Left lung (tissue), 10 donors: ENCODE data around the gene MAPK8IP1. TPM values are rescaled to one million over a fixed set of nuclear protein-coding genes. Genes with fewer than 3 reads are reported as not detected.

Experiments
- ATAC-seq: fragments of 200-7000 bp; cut with Tn5 transposase; one replicate; pipeline ENCODE4 v1.9.1; 2020; ENCODE audit warnings: moderate library complexity
- DNase-seq, 4 donors: peaks; one replicate each; pipeline ENCODE4 v3.0.0-alpha.2; 2013 to 2020
- H3K27ac ChIP-seq, 2 donors: fragments of 200-600 bp; sonication (generic) in 1 of 2; one replicate each; pipeline versions ENCODE4 v1.5.0 to v1.8.0; 2020 to 2021
- H3K27me3 ChIP-seq, 2 donors: fragments of 200-600 bp; sonication (generic) in 1 of 2; one replicate each; pipeline versions ENCODE4 v1.5.0 to v1.8.0; 2020 to 2021
- H3K36me3 ChIP-seq, 2 donors: fragments of 200-600 bp; sonication (generic) in 1 of 2; one replicate each; pipeline versions ENCODE4 v1.5.0 to v1.8.0; 2020 to 2021
- H3K4me1 ChIP-seq, 2 donors: fragments of 200-600 bp; one replicate each; pipeline ENCODE4 v1.8.0; 2021
- H3K4me3 ChIP-seq, 2 donors: fragments of 200-600 bp; sonication (generic) in 1 of 2; one replicate each; pipeline versions ENCODE4 v1.5.0 to v1.8.0; 2020 to 2021; ENCODE audit warnings: mild to moderate bottlenecking in 1 of 2
- H3K9me3 ChIP-seq, 2 donors: fragments of 200-600 bp; sonication (generic) in 1 of 2; one replicate each; pipeline versions ENCODE4 v1.5.0 to v1.8.0; 2020 to 2021
- CTCF ChIP-seq, 2 donors: fragments of 200-600 bp; sonication (generic) in 1 of 2; IDR thresholded peaks; one replicate each; pipeline versions ENCODE4 v1.5.0 to v1.8.0; 2021; ENCODE audit warnings: antibody characterized with exemption in 2 of 2
- intact Hi-C, 2 donors: fragments of 100-400 bp; cut with DNase I; formaldehyde crosslinking; loops; one replicate each; pipeline versions ENCODE4 v1.11.2 to v1.14.2; 2022
- polyA plus RNA-seq, 6 donors: library from polyadenylated mRNA; unstranded; fragments of 120-200 nt; gene quantifications; one replicate each; pipeline ENCODE4 v1.2.1, GENCODE V29; 2013; ENCODE audit not compliant: insufficient read length in 6 of 6
- total RNA-seq, 2 donors: library from RNA; stranded (reverse); fragmentation: NEBNext Ultra II Directional; extraction: Animal tissue kit (Norgen Biotek cat#: 25700); gene quantifications; one replicate each; pipeline ENCODE4 v1.2.1, GENCODE V29; 2021
- donor health status: DM: no; HTN: yes; CAD: no.
- donor health status: DM: no; HTN: no; CAD: no.

MAPK8IP1 gene
- total and polyA plus RNA-seq, 8 donors, result 4.3 to 10.4 (median 6.9) TPM

- ATAC-seq (no peak), DNase-seq (no peak)
- H3K4me1 ChIP-seq, result peaks cover 24 to 59% of the 10 kb centered on the region in 2 donors
- H3K27ac ChIP-seq, result no peak overlapping the region
- no peaks in the 10 kb centered on the region for H3K27me3 ChIP-seq
- intact Hi-C loops, result no loop called here
- H3K4me3 ChIP-seq, result no peak overlapping the region
- peaks cover 0 to 11% of the 10 kb centered on the region in 2 donors for H3K36me3 ChIP-seq
- H3K9me3 ChIP-seq, result no peaks in the 10 kb centered on the region
- no peak for TF ChIP-seq CTCF (IDR thresholded peaks at IDR 0.05)
Measured at GRCh38 chr11:45851228-45851627, 34.2 kb upstream of the MAPK8IP1 start.

DNA sequence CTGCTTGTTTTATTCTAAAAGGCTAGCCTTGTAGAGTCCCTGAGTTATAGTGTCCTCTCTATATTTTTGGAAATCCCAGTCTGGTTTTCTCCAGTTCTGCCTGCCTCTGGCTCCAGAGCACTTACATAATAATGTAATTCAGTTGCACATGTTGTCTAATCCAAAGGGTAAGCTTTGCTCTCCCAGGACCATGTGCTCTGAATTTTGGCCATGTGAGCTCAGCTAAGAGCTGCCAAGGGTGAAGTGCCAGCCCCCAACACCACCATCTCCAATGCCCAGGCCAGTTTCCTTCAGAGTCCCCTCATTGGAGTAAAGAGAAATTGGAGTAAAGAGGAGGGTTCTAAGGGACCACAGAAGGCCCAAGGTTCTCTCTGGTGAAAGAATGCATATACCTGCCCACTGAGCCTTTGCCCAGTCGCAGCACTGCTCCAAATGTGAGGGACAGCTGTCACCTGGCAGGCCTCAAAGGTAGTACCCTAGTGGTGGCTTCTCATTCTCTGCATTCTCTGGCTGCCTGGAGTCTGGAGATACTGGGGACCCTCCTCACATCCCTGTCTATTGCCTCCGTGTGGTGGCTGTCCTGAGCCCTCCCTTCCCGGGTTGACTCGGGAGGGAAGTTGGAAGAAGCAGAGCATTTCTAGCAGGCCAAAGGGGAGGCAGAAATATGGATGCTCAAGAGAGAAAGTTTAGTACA lies 33.3 kb upstream of the MAPK8IP1 start:
- Histone ChIP-seq H3K9me3 (no peaks in the 10 kb centered on the region), H3K4me1 (peaks cover 26 to 56% of the 10 kb centered on the region in 2 donors), H3K4me3 (no peak overlapping the region), H3K36me3 (peaks cover 0 to 20% of the 10 kb centered on the region in 2 donors), H3K27ac (no peak overlapping the region), H3K27me3 (no peaks in the 10 kb centered on the region)
- no peak for DNase-seq
- intact Hi-C loops, result no loop called here
- ATAC-seq, result no peak
- TF ChIP-seq CTCF (IDR thresholded peaks at IDR 0.05), result no peak

DNA sequence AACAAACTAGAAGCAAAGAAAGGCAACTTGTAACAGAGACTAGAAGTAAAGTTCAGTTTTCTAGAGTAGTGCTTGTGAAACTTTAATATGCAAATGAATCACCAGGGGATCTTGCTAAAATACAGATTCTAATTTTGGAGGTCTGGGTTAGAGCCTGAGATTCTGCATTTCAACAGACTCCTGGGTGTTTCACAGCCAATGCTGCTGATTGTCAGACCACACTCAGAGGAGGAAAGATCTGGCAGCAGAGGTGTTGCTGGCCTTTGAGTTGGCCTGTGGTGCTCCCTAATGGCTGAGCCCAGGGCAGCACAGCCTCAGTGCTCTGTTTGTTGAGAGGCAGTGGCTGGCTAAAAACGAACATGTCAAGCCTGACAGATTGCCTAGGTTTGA lies 32.7 kb upstream of the MAPK8IP1 start:
- no peak overlapping the region for H3K4me3 ChIP-seq
- intact Hi-C loops, result no loop called here
- ATAC-seq, result no peak
- no peak overlapping the region for H3K27ac ChIP-seq
- no peaks in the 10 kb centered on the region for H3K27me3 ChIP-seq
- H3K9me3 ChIP-seq, result no peaks in the 10 kb centered on the region
- H3K4me1 ChIP-seq, result peaks cover 32 to 62% of the 10 kb centered on the region in 2 donors
- DNase-seq, result no peak
- TF ChIP-seq CTCF (IDR thresholded peaks at IDR 0.05), result no peak
- H3K36me3 ChIP-seq, result peaks cover 0 to 26% of the 10 kb centered on the region in 2 donors

DNA sequence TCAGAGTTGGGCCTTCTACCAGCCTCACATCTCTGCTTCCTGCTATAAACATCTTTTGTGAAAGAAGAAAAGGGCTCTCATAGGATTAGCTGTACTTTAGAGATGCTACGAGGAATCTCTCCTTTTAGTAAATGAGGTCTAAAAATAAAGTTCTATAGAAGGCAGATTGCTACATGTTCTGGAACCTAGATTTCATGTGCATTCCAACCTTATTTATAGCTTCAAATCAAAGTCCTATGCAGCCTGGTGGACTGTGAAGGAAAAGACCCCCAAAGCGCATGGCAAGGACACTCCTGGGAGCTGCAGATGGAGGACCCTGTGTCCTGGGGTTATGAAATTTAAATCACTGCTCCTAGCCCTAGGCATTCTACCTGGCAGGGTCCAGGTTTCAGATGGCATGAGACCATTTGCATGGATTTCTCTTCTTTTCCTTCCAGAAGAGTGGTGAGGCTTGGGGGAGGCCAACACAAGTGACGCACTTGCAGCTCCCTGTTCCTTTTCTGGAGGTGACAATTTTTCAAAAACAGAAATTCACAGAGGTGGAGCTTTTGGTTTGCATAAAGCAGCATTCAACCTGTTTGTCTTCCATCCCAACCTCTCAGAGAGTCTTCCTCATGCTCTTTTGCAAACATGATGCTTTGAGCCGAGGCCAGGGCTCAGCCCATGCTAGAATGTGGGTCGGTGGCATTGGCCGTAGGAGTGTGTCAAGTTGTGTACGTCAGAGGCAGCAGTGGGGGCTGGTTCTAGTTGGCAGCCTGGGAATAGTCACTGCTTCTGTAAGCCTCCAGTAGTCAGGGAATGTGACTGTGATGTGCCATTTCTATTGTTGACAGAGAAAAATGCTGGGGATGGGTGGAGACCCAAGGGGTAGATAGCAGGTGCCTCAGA lies 31.9 kb upstream of the MAPK8IP1 start:
- H3K4me1 ChIP-seq, result peaks cover 39 to 62% of the 10 kb centered on the region in 2 donors

More for the DNA sequence above, 31.9 kb upstream of the MAPK8IP1 start:
- no peaks in the 10 kb centered on the region for H3K9me3 ChIP-seq
- H3K27me3 ChIP-seq, result no peaks in the 10 kb centered on the region
- no peak for TF ChIP-seq CTCF (IDR thresholded peaks at IDR 0.05)
- ATAC-seq (no peak), DNase-seq (no peak)
- H3K36me3 ChIP-seq, result peaks cover 0 to 32% of the 10 kb centered on the region in 2 donors
- intact Hi-C loops, result no loop called here
- H3K4me3 ChIP-seq, result no peak overlapping the region
- no peak overlapping the region for H3K27ac ChIP-seq
